ENCODE measurements around the gene UBC.
"Not testable (repeated sequence)": the region's sequence is repeated elsewhere in the genome, so short reads cannot be mapped to it uniquely, and the experiment has no call there.

UBC gene

GRCh38 chr12:124883263-124884130, 31.0 kb downstream of the UBC start:
- DNase-seq, result no peak

DNA sequence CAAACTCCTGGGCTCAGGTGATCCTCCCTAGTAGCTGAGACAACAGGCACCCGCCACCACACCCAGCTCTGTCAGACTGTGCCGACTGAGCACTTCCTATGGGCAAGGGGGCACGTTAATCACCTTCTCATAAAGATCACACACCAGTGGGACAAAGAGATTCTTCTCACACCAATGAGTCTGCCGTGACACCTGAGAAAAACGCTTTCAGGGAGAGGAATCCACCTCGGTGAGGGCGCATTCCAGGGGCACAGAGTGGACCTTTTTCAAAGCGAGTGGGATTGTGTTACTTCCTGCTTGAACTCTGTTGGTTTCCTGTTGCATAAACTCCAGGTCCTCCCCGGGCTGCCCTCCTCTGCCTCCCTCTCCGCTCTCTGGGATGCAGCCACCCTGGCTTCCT, 33.3 kb downstream of the UBC start:
- no peak for DNase-seq

GRCh38 chr12:124880335-124880734, 34.1 kb downstream of the UBC start:
- DNase-seq, result not testable (repeated sequence)

DNA sequence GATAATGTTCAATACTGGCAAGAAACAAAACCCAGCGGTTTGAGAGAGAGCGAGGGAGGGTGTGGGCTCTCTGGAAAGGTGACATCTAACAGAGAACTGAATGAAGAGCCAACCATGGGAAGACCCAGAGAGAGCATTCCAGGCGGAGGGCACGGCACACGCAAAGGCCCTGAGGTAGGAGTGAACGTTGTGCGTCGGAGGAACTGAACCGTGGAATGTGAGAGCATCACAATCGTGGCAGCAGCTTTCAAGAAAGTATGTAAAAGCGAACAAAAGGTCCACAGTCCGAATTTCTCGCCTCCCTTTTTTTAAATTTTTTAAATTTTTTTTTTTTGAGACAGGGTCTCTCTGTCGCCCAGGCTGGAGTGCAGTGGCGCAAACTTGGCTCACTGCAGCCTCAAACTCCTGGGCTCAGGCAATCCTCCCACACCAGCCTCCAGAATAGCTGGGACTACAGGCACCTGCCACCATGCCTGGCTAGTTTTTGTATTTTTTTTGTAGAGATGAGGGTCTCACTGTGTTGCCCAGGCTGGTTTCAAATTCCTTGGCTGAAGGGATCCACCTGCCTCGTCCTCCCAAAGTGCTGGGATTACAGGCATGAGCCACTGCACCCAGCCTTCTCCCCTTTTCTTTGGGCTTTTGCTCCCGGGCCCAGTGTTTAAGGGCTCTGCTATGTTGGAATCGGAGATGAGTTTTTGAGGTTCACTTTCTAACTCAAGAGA, 35.5 kb downstream of the UBC start:
- DNase-seq, result no peak

GRCh38 chr12:124877423-124877822, 37.0 kb downstream of the UBC start:
- DNase-seq, result no peak

DNA sequence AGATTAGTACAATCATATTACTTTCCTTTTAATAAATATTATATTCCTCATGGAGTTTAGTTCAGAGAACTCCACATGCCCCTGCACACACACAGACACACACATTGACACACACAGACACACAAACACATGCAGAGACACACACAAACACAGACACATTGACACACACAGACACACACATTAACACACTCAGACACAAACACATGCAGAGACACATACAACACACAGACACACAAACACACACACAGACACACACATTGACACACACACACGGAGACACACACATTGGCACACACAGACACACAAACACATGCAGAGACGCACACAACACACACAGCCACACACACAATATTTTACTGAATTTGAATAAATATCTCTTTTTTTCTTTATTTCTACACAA, 38.3 kb downstream of the UBC start:
- no peak for DNase-seq

GRCh38 chr12:124875803-124876132, 38.7 kb downstream of the UBC start:
- DNase-seq, result no peak

DNA sequence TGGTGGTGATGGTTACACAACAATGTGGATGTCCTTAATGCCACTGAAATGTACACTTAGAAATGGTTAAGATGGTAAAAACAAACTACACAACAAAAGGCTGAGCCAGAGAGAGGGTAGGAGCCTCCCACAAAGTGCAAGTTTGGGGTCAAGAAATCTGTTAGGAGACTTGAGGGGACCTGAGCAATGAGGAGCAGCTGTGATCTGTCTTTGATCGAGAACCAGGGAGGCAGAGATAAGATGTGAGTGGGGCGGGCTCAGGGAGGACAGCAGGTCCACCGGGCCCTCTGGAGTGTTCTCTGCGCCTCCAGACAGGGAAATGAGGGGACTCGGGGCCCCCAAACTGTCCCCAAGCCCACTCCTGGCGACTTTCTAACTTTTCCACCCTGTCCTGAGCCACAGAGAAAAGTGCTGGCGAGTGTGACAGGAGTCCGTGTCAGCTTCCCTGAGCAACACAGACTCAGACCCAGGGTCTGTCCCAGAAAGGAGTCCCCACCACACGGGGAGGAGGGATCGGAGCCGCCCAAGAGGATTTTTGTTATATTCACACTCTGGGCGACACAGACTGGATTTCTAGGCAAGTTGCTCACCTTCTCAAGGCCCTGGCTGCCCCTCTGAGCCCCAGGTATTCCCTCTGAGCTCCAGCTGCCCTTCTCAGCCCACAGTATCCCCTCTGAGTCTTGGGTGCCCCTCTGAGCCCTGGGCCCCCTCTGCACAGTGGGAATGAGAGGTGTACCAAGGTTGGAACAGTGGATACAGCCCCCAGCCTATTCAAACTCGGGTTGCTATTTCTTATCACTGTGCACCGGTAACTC, 39.3 kb downstream of the UBC start:
- DNase-seq, result no peak

DNA sequence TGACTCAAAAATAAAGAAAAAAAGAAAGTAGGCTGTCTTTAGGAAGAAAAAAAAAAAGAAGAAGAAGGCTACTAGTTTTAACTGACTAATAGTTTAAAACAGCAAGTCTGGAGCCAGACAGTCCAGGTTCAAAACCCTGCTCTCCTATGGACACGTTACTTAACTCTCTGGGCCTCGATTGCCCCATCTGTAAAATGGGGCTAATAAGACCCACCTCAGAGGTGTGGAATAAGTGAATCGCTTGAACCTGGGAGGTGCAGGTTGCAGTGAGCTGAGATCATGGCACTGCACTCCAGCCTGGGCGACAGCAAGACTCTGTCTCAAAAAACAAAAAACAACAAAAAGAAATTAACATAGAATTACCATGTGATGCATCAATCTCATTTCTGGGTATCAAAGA, 40.3 kb downstream of the UBC start:
- DNase-seq, result no peak

- DNase-seq, result no peak
Measured at GRCh38 chr12:124872068-124872719, 42.3 kb downstream of the UBC start.

- no peak for DNase-seq
Measured at GRCh38 chr12:124871297-124871696, 43.2 kb downstream of the UBC start.

- no peak for DNase-seq
Measured at GRCh38 chr12:124870515-124870914, 43.9 kb downstream of the UBC start.

DNA sequence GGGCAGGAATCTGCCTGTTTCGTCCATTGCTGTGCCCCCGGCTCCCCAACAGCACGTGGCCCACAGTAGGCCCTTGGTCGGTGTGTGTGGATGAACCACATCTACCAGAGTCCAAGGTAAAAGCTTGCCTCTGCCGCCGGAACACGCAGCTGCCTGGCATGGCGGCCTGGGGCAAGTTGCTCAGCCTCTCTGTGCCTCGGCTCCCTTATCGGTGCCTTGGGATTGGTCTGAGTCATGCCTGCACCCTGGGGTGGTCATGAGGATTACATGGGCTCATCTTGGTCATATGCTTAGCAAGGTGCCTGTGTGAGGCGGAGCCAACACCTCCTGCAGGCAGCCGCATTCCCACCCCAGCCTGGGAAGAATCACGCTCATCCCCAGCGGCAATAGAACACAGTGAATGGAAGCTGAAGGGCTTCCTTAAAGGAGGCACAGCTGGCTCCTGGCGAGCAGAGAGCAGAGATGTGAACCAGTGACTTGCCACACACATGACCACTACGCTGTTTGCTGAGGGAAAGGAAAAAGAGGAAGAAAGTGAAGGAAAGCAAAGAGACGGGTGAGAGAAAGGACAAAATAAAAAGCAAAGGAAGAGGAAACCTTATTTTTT, 45.3 kb downstream of the UBC start:
- no peak for DNase-seq

DNA sequence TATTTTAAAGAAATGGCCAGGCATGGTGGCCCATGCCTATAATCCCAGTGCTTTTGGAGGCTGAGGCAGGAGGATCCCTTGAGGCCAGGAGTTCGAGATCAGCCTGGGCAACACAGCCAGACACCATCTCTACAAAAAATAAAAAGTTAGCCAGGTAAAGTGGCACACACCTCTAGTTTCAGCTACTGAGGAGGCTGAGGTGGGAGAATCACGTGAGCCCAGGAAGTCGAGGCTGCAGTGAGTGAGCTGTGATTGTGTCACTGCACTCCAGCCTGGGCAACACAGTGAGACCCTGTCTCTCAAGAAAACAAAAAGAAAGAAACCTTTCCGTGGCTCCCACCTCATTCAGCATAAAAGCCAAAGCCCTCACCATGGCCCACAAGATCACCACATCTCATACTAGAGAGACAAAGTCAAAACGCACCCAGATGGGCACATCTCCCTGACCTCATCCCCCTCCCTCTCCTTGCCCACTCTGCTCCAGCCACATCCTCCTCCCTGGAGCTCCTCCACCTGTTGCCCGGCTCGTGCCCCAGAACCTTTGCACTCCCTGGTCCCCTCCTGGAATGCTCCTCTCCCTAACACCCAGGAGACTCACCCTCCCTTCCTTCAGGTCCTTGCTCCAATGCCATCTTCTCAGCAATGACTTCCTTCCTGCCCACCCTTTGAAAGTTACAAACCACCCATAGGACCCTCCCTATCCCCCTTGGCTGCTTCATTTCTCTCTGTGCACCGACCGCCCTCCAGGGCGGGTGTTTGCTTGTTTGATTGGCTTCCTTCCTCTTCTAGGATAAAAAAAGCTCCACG, 46.0 kb downstream of the UBC start:
- no peak for DNase-seq

DNA sequence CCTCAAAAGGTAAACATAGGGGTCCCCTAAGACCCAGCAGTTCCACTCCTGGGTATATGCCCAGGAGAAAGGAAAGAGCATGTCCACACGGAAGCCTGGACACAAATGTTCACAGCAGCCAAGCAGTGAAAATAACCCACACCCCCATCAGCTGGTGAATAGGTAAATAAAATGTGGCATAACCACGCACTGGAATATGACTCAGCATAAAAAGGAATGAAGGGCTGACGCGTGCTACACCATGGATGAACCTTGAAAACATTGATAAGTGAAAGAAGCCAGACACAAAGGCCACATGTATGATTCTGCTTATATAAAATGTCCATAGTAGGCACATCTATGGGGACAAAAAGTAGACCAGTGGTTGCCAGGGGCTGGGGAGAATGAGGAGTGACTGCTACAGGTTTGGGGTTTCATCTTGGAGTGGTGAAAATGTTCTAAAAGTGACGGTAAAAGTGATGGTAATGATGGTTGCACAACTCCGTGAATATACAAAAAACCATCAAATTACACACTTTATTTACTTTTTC, 47.0 kb downstream of the UBC start:
- peak in 1 of 3 experiments; percentile 21 for DNase-seq

DNA sequence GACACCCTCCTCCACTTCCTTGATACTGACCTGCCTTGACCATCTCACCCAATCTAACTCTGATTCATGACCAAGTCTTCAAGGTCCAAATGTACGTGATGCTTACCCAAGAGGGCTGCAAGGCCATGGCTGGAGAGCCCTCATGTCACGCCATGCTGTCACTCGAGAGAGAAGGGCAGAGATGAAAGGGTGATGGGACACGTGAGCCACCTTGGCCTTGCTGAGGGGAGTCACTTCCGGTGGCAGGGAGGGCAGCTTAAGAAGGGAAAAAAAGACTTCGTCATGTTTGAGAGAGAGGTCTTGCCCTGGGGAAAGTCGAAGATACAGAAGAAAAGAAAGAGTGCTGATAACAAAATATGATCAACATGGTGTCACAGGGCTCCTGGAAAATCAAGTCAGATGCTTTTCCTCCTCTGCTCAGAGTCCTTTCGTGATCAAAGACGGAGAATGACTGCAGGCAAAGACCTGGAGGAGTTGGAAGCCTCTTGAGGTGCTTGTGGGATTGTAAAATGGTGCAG, 47.5 kb downstream of the UBC start:
- no peak for DNase-seq

DNA sequence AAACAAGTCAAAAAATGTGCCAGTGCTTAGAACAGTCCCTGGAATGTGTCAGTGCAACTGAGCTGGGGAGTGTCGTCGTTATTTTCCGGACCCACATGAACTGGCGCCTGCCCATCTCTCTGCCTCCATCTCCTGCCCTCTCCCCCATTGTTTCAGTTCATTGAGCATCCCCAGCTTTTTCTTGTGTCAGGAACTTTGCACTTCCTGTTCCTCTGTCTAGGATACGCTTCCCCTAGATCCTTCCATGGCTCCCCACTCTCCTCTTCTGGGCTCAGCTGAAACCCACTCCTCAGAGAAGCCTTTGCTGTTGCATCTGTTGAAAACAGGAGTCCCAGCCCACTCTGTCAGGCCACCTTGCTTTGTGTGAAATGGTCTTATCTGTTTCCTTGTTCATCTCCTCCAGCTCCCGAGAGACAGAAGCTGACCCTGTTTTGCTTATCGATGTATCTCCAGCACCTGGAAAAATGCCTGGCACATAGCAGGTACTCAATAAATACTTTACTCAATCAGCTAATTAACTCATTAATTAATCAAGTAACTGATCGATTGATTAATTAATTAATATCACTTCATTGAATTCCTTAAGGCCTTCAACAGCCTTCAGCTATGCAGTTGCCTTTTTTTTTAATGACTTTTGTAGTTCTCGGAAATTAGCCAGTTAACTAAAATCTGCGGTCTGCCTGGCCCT, 48.1 kb downstream of the UBC start:
- no peak for DNase-seq

DNA sequence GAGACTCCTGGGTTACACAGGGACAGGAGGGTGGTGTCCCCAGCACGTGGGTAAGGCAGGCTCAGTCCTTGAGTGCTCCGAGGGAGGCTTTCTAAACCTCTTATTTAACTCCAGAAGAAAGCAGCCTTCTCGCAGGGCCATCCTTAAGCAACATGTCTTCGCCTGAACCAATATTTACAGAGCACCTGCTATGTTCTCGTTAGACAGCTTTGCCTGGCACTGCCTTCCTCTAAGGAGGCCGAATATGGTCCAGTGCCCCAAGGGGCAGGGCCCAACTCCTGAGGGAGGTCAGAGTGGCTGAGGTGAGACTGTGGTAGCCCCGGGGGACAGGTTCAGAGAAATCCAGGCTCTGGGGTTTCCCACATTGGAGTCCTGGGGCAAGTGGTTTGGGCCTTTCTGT, 48.7 kb downstream of the UBC start:
- no peak for DNase-seq

DNA sequence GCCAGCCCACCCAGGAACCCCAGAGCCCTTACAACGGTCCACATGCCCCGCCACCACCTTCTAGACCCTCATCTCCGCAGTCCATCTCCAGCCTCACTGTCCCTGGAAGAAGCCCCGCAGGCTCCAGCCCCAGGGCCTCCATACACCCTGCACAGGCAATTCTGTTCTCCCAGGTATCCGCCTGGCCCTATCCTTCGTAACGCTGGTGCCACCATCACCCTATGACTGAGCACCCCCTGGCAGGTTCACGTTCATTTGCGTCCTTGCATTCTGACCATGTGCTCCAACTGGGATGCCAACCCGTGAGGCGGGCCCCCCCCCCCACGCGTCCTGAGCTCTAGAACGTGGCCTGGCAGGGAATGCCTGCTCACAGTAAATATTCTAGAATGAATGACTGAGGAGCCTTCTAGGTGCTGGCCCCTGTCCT, 50.1 kb downstream of the UBC start:
- DNase-seq, result no peak

Data from NCI-H1417 (cell line).